ENCODE results near the gene PCDHGA7.
"Not testable (repeated sequence)": the region's sequence is repeated elsewhere in the genome, so short reads cannot be mapped to it uniquely, and the experiment has no call there.

The PCDHGA7 gene

DNA sequence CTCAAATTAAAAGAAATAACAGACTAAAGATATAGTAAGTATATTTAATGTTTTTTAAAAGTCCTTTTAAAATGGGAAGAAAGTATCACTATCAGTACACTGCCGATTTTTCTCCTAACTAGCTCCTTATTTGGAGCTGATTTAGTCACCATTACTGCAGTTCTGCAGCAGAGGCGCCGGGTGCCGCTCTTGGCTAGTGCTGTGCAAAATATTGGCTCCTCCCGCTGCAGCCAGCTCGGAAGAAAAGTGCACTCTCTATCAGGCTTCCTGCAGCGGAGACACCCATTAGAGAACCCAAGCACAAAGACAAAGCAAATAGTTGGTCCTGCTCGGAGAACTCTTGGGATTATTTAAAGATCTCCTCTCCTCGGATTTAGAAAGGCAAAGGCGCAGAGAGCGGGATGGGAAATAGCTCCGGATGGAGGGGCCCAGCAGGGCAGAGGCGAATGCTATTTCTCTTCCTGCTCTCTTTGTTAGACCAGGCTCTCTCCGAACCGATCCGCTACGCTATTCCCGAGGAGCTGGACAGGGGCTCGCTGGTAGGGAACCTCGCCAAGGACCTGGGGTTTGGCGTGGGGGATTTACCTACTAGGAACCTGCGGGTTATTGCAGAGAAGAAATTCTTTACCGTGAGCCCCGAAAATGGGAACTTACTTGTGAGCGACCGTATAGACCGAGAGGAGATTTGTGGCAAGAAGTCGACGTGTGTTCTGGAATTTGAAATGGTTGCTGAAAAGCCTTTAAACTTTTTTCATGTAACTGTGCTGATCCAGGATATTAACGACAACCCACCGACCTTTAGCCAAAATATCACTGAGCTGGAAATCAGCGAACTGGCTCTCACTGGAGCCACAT lies 12.3 kb upstream of the PCDHGA7 start, which contains the start of gene PCDHGB3:
Gene PCDHGB3, plus strand, starts transcription at position 249 of the 855 bp plus-strand sequence. Its CDS starts 153 bp downstream, at position 402.
- peak; percentile 42 for DNase-seq

DNA sequence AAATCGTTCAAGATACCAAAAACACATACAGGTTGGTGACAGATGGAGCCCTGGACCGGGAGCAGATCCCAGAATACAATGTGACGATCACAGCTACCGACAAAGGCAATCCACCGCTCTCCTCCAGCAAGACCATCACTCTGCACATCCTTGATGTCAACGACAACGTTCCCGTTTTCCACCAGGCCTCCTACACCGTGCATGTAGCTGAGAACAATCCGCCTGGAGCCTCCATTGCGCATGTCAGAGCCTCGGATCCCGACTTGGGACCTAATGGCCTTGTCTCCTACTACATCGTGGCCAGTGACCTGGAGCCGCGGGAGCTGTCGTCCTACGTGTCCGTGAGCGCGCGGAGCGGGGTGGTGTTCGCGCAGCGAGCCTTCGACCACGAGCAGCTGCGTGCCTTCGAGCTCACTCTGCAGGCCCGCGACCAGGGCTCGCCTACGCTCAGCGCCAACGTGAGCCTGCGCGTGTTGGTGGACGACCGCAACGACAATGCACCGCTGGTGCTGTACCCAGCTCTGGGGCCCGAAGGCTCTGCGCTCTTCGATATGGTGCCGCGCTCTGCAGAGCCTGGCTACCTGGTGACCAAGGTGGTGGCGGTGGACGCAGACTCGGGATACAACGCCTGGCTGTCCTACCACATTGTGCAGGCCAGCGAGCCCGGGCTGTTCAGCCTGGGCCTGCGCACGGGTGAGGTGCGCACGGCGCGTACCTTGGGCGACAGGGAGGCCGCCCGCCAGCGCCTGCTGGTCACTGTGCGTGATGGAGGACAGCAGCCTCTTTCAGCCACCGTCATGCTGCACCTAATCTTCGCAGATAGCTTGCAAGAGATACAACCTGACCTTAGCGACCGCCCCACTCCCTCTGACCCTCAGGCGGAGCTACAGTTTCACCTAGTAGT lies 10.7 kb upstream of the PCDHGA7 start:
- DNase-seq = no peak

DNA sequence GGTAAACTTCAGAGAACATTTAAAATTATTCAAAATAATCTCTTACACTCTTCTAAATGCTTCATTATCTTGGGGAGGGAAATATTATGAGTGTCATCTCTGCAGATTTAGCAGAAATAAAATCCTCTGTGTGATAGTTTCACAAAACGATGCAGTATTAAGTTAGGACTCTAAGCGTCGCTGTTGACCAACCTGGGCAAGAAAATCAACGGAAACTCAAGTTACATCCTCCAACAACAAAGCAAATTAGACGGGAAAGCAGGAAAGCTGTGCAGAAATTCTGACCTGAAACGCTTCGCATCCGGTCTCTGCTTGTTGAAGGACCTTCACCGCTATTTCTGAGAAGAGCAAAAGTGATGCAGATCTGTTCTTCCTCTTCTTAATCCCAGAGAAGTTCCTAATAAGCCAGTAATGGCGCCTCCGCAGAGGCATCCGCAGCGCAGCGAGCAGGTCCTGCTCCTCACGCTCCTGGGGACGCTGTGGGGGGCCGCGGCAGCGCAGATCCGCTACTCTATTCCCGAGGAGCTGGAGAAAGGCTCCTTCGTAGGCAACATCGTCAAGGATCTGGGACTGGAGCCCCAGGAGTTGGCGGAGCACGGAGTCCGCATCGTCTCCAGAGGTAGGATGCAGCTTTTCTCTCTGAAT lies 8.7 kb upstream of the PCDHGA7 start, which contains the start of gene PCDHGA6:
Gene PCDHGA6, plus strand, starts transcription at position 219 of the 645 bp plus-strand sequence. Its CDS starts 193 bp downstream, at position 412.
- no peak for DNase-seq

DNA sequence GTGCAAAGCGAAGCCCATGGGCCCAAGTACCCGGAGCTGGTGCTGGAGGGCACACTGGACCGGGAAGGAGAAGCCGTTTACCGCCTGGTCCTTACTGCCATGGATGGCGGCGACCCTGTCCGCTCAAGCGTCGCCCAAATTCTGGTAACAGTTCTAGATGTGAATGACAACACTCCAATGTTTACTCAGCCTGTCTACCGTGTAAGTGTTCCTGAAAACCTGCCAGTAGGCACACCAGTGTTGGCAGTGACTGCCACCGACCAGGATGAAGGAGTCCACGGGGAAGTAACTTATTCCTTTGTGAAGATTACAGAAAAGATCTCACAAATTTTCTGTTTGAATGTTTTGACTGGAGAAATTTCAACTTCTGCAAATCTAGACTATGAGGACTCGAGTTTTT lies 7.9 kb upstream of the PCDHGA7 start:
- DNase-seq = no peak

DNA sequence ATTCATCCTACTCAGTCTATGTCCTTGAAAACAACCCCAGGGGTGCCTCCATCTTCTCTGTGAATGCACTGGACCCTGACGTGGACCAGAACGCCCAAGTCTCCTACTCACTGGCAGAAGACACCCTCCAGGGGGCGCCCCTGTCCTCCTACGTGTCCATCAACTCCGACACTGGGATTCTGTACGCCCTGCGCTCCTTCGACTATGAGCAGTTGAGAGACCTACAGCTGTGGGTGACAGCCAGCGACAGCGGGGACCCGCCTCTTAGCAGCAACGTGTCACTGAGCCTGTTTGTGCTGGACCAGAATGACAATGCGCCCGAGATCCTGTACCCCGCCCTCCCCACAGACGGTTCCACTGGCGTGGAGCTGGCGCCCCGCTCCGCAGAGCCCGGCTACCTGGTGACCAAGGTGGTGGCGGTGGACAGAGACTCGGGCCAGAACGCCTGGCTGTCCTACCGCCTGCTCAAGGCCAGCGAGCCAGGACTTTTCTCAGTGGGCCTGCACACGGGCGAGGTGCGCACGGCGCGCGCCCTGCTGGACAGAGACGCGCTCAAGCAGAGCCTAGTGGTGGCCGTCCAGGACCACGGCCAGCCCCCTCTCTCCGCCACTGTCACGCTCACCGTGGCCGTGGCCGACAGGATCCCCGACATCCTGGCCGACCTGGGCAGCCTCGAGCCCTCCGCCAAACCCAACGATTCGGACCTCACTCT lies 6.9 kb upstream of the PCDHGA7 start:
- DNase-seq = not testable (repeated sequence)

DNA sequence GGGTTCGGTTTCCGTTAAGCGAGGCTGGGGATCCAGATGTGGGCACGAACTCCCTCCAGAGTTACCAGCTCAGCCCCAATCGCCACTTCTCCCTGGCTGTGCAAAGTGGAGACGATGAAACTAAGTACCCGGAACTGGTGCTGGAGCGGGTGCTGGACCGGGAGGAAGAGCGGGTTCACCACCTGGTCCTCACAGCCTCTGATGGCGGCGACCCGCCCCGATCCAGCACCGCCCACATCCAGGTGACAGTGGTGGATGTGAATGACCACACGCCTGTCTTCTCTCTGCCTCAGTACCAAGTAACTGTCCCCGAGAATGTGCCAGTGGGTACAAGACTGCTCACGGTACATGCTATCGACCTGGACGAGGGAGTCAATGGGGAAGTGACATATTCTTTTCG lies 803 bp downstream of the PCDHGA7 start:
- DNase-seq = no peak

DNA sequence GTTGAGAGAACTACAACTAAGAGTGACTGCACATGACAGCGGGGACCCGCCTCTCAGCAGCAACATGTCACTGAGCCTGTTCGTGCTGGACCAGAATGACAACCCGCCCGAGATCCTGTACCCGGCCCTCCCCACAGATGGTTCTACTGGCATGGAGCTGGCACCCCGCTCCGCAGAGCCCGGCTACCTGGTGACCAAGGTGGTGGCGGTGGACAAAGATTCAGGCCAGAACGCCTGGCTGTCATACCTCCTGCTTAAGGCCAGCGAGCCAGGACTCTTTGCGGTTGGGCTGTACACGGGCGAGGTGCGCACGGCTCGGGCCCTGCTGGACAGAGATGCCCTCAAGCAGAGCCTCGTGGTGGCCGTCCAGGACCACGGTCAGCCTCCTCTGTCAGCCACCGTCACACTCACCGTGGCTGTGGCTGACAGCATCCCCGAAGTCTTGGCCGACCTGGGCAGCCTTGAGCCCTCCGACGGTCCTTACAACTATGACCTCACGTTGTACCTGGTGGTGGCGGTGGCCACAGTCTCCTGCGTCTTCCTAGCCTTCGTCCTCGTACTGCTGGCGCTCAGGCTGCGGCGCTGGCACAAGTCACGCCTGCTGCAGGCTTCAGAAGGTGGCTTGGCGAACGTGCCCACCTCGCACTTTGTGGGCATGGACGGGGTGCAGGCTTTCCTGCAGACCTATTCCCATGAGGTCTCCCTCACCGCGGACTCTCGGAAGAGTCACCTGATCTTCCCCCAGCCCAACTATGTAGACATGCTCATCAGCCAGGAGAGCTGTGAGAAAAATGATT lies 2.1 kb downstream of the PCDHGA7 start:
- DNase-seq = no peak

DNA sequence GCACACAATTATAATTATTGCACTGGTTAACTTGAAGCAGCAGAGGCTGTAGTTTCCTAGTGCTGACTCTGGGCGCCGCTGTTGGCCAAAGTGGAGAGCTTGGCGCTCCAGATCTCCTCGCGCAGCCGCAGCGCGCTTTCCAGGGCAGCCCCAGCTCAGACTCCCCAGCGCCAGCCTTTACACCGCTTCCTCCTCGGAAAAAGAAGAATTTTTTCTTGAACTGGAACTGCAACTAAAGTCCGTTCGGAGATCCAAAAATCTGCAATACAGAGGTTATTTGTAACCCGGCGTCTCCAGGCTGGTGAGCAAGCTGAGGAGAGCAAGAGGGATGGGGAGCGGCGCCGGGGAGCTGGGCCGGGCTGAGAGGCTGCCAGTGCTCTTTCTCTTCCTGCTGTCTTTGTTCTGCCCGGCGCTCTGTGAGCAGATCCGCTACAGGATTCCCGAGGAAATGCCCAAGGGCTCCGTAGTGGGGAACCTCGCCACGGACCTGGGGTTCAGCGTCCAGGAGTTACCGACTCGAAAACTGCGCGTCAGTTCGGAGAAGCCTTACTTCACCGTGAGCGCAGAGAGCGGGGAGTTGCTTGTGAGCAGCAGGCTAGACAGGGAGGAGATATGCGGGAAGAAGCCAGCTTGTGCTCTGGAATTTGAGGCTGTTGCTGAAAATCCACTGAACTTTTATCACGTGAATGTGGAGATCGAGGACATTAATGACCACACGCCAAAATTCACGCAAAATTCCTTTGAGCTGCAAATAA lies 5.2 kb downstream of the PCDHGA7 start, which contains the start of gene PCDHGB4:
Gene PCDHGB4, plus strand, starts transcription at position 142 of the 755 bp plus-strand sequence. Its CDS starts 187 bp downstream, at position 329.
- DNase-seq = peak; percentile 38

DNA sequence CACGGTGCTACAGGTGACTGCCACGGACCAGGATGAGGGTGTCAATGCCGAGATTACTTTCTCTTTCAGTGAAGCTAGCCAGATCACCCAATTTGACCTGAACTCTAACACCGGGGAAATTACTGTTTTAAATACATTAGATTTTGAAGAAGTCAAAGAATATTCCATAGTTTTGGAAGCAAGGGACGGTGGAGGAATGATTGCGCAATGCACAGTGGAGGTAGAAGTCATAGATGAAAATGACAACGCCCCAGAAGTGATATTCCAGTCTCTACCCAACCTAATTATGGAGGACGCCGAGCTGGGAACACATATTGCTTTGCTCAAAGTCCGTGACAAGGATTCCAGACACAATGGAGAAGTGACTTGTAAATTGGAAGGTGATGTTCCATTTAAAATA lies 6.1 kb downstream of the PCDHGA7 start:
- DNase-seq = no peak

DNA sequence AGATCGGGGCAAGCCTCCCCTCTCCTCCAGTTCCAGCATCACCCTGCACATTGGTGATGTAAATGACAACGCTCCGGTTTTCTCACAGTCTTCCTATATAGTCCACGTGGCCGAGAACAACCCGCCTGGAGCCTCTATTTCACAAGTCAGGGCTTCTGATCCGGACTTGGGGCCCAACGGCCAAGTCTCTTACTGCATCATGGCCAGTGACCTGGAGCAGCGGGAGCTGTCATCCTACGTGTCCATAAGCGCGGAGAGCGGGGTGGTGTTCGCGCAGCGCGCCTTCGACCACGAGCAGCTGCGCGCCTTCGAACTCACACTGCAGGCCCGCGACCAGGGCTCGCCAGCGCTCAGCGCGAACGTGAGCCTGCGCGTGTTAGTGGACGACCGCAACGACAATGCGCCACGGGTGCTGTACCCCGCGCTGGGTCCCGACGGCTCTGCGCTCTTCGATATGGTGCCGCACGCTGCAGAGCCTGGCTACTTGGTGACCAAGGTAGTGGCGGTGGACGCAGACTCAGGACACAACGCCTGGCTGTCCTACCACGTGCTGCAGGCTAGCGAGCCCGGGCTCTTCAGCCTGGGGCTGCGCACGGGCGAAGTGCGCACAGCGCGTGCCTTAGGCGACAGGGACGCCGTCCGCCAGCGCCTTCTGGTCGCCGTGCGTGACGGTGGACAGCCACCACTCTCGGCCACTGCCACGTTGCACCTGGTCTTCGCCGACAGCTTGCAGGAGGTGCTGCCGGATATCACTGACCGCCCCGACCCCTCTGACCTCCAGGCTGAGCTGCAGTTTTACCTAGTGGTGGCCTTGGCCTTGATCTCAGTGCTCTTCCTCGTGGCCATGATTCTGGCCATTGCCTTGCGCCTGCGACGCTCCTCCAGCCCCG lies 6.9 kb downstream of the PCDHGA7 start:
- no peak for DNase-seq

DNA sequence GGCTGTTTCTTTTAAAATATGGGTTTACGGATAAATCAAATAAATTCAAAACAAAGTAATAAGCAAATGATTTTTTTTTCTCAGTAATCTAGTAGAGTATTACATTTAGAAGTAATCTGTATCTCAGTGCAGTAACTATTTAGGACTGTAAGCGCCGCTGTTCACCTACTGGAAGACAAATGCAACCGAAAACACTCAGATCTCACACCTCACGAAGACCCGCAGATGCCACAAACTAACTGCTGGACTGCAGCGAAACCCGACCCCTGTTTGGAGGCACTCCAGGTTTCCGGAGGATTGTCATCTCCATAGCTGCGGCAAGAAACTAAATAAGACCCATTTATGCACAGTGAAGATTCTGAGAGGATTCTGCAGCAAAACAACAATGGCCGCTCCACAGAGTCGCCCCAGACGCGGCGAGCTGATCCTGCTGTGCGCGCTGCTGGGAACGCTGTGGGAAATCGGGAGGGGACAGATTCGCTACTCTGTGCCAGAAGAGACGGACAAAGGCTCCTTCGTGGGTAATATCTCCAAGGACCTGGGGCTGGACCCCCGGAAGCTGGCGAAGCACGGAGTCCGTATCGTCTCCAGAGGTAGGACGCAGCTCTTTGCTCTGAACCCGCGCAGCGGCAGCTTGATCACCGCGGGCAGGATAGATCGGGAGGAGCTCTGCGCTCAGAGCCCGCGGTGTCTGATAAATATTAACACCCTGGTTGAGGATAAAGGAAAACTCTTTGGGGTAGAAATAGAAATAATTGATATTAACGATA lies 10.1 kb downstream of the PCDHGA7 start, which contains the start of gene PCDHGA8:
Gene PCDHGA8, plus strand, starts transcription at position 205 of the 770 bp plus-strand sequence. Its CDS starts 181 bp downstream, at position 386.
- DNase-seq = no peak

DNA sequence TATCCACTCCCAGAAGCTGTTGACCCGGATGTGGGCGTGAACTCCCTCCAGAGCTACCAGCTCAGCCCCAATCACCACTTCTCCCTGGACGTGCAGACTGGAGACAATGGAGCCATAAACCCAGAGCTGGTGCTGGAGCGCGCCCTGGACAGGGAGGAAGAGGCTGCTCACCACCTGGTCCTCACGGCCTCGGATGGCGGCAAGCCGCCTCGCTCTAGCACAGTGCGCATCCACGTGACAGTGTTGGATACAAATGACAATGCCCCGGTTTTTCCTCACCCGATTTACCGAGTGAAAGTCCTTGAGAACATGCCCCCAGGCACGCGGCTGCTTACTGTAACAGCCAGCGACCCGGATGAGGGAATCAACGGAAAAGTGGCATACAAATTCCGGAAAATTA lies 10.7 kb downstream of the PCDHGA7 start:
- DNase-seq = no peak

DNA sequence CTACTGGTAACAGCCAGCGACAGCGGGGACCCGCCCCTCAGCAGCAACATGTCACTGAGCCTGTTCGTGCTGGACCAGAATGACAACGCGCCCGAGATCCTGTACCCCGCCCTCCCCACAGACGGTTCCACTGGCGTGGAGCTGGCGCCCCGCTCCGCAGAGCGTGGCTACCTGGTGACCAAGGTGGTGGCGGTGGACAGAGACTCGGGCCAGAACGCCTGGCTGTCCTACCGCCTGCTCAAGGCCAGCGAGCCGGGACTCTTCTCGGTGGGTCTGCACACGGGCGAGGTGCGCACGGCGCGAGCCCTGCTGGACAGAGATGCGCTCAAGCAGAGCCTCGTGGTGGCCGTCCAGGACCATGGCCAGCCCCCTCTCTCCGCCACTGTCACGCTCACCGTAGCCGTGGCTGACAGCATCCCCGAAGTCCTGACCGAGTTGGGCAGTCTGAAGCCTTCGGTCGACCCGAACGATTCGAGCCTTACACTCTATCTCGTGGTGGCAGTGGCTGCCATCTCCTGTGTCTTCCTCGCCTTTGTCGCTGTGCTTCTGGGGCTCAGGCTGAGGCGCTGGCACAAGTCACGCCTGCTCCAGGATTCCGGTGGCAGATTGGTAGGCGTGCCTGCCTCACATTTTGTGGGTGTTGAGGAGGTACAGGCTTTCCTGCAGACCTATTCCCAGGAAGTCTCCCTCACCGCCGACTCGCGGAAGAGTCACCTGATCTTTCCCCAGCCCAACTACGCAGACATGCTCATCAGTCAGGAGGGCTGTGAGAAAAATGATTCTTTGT lies 12.1 kb downstream of the PCDHGA7 start:
- DNase-seq = not testable (repeated sequence)

DNA sequence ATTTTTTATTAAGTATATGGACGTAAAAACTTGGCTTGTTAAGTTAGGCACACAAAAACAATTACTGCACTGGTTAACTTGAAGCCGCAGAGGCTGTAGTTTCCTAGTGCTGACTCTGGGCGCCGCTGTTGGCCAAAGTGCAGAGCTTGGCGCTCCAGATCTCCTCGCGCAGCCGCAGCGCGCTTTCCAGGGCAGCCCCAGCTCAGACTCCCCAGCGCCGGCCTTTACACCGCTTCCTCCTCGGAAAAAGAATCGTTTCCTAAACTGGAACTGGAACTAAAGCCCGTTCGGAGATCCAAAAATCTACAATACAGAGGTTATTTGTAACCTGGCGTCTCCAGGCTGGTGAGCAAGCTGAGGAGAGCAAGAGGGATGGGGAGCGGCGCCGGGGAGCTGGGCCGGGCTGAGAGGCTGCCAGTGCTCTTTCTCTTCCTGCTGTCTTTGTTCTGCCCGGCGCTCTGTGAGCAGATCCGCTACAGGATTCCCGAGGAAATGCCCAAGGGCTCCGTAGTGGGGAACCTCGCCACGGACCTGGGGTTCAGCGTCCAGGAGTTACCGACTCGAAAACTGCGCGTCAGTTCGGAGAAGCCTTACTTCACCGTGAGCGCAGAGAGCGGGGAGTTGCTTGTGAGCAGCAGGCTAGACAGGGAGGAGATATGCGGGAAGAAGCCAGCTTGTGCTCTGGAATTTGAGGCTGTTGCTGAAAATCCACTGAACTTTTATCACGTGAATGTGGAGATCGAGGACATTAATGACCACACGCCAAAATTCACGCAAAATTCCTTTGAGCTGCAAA lies 15.4 kb downstream of the PCDHGA7 start, which contains the start of gene PCDHGB5:
Gene PCDHGB5, plus strand, starts transcription at position 192 of the 796 bp plus-strand sequence. Its CDS starts 181 bp downstream, at position 373.
- peak; percentile 46 for DNase-seq

DNA sequence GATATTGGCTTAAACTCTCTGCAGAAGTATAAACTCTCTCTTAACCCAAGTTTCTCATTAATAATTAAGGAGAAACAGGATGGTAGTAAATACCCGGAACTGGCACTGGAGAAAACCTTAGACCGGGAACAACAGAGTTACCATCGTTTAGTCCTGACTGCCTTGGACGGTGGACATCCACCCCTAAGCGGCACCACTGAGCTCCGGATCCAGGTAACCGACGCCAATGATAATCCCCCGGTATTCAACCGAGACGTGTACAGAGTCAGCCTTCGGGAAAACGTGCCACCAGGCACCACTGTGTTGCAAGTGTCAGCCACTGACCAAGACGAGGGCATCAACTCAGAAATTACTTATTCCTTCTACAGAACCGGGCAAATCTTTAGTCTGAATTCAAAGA lies 16.1 kb downstream of the PCDHGA7 start:
- no peak for DNase-seq

DNA sequence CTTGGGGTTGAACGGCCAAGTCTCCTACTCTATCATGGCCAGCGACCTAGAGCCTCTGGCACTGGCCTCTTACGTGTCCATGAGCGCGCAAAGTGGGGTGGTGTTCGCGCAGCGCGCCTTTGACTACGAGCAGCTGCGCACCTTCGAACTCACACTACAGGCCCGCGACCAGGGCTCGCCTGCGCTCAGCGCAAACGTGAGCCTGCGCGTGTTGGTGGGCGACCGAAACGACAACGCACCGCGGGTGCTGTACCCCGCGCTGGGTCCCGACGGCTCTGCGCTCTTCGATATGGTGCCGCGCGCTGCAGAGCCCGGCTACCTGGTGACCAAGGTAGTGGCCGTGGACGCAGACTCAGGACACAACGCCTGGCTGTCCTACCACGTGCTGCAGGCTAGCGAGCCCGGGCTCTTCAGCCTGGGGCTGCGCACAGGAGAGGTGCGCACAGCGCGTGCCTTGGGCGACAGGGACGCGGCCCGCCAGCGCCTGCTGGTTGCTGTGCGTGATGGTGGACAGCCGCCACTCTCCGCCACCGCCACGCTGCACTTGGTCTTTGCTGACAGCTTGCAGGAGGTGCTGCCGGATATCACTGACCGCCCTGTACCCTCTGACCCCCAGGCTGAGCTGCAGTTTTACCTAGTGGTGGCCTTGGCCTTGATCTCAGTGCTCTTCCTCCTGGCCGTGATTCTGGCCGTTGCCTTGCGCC lies 17.2 kb downstream of the PCDHGA7 start:
- no peak for DNase-seq

All from CD4-positive, alpha-beta T cell treated with Interleukin-6 for 4 hours (primary cell).